Mesenchymal stem cell (in vitro differentiated cells and primary cell): ENCODE results near the gene EPGN.

Source experiments
- DNase-seq: peaks from one replicate; pipeline ENCODE4 v3.0.0-alpha.2; 2013
- H2AFZ ChIP-seq: one replicate; pipeline ENCODE4 v1.6.1; 2013; ENCODE audit warnings: low read depth, mild to moderate bottlenecking, control low read depth, inconsistent platforms, low read length, moderate library complexity
- H2AK5ac ChIP-seq: 2 replicates; pipeline ENCODE4 v1.6.1; 2013; ENCODE audit warnings: low read length, moderate library complexity, mild to moderate bottlenecking, inconsistent platforms; ENCODE audit not compliant: severe bottlenecking
- H2BK120ac ChIP-seq: one replicate; pipeline ENCODE4 v1.6.1; 2013; ENCODE audit warnings: low read depth, mild to moderate bottlenecking, inconsistent platforms, low read length, moderate library complexity
- H2BK12ac ChIP-seq, 2 experiments: one replicate each; pipeline ENCODE4 v1.6.1; 2013; ENCODE audit warnings: inconsistent platforms in 2 of 2, low read length in 2 of 2, mild to moderate bottlenecking in 2 of 2, moderate library complexity in 2 of 2, control low read depth in 1 of 2
- H2BK15ac ChIP-seq: one replicate; pipeline ENCODE4 v1.6.1; 2013; ENCODE audit warnings: mild to moderate bottlenecking, low read depth, inconsistent platforms; ENCODE audit not compliant: poor library complexity, severe bottlenecking
- H2BK5ac ChIP-seq: 2 replicates; pipeline ENCODE4 v1.6.1; 2013; ENCODE audit warnings: low read depth, mild to moderate bottlenecking, low read length, control low read depth, inconsistent platforms; ENCODE audit not compliant: poor library complexity, severe bottlenecking
- H3K14ac ChIP-seq, 2 experiments: one replicate each; pipeline ENCODE4 v1.6.1; 2013; ENCODE audit warnings: inconsistent platforms in 2 of 2, low read length in 2 of 2, control low read depth in 1 of 2, mild to moderate bottlenecking in 1 of 2, moderate library complexity in 1 of 2
- H3K18ac ChIP-seq, 2 experiments: one replicate each; pipeline ENCODE4 v1.6.1; 2013; ENCODE audit warnings: inconsistent platforms in 2 of 2, low read length in 2 of 2, control low read depth in 1 of 2, low read depth in 1 of 2, mild to moderate bottlenecking in 1 of 2
- H3K23ac ChIP-seq, 2 experiments: one replicate each; pipeline ENCODE4 v1.6.1; 2013; ENCODE audit warnings: inconsistent platforms in 2 of 2, low read length in 2 of 2, mild to moderate bottlenecking in 2 of 2, moderate library complexity in 2 of 2, control low read depth in 1 of 2
- H3K27ac ChIP-seq: 2 replicates; pipeline ENCODE4 v1.5.1; 2013; ENCODE audit warnings: mild to moderate bottlenecking, moderate library complexity, low read length, control low read depth, inconsistent platforms; ENCODE audit not compliant: poor library complexity, severe bottlenecking
- H3K27me3 ChIP-seq, 2 experiments: 2 replicates each; pipeline versions ENCODE4 v1.6.1 to v1.7.0; 2013; ENCODE audit warnings: low read length in 2 of 2, mild to moderate bottlenecking in 2 of 2, moderate library complexity in 2 of 2, control low read depth in 1 of 2, inconsistent platforms in 1 of 2; ENCODE audit not compliant: control insufficient read depth in 1 of 2, insufficient read depth in 1 of 2
- H3K36me3 ChIP-seq, 2 experiments: 2 replicates each; pipeline versions ENCODE4 v1.6.1 to v1.7.0; 2013; ENCODE audit warnings: low read length in 2 of 2, control low read depth in 1 of 2, inconsistent platforms in 1 of 2, low read depth in 1 of 2, mild to moderate bottlenecking in 1 of 2; ENCODE audit not compliant: insufficient read depth in 2 of 2, control insufficient read depth in 1 of 2
- H3K4ac ChIP-seq, 2 experiments: one replicate each; pipeline ENCODE4 v1.6.1; 2013; ENCODE audit warnings: inconsistent platforms in 2 of 2, low read length in 2 of 2, mild to moderate bottlenecking in 2 of 2, moderate library complexity in 2 of 2, control low read depth in 1 of 2, low read depth in 1 of 2
- H3K4me1 ChIP-seq: 2 replicates; pipeline ENCODE4 v1.6.1; 2013; ENCODE audit warnings: low read depth, low read length, control low read depth; ENCODE audit not compliant: control insufficient read depth, insufficient read depth
- H3K4me2 ChIP-seq: 2 replicates; pipeline ENCODE4 v1.6.1; 2013; ENCODE audit warnings: low read length, mild to moderate bottlenecking, inconsistent platforms; ENCODE audit not compliant: poor library complexity, severe bottlenecking
- H3K4me3 ChIP-seq, 2 experiments: 2 replicates each; pipeline versions ENCODE4 v1.5.1 to v1.7.0; 2013; ENCODE audit warnings: low read length in 2 of 2, mild to moderate bottlenecking in 2 of 2, control low read depth in 1 of 2, low read depth in 1 of 2; ENCODE audit not compliant: insufficient read depth in 1 of 2
- H3K79me1 ChIP-seq: replicated peaks from 2 replicates; pipeline ENCODE4 v1.6.1; 2013; ENCODE audit warnings: mild to moderate bottlenecking, control low read depth, low read length, inconsistent platforms; ENCODE audit not compliant: poor library complexity, severe bottlenecking
- H3K9ac ChIP-seq: 2 replicates; pipeline ENCODE4 v1.7.0; 2013; ENCODE audit warnings: mild to moderate bottlenecking, low read length, moderate library complexity
- H3K9me3 ChIP-seq: 2 replicates; pipeline ENCODE4 v1.7.0; 2013; ENCODE audit warnings: mild to moderate bottlenecking, low read length; ENCODE audit not compliant: control insufficient read depth
- H4K8ac ChIP-seq: one replicate; pipeline ENCODE4 v1.6.1; 2013; ENCODE audit warnings: inconsistent platforms, mild to moderate bottlenecking, low read length, moderate library complexity
- H4K91ac ChIP-seq: one replicate; pipeline ENCODE4 v1.6.1; 2013; ENCODE audit warnings: mild to moderate bottlenecking, low read length, inconsistent platforms
- WGBS: methylation state at CpG from one replicate; pipeline ENCODE4 v1.1.7; 2013; ENCODE audit warnings: mixed read lengths; 5-methylcytosine and 5-hydroxymethylcytosine counted together

Gene EPGN

DNA sequence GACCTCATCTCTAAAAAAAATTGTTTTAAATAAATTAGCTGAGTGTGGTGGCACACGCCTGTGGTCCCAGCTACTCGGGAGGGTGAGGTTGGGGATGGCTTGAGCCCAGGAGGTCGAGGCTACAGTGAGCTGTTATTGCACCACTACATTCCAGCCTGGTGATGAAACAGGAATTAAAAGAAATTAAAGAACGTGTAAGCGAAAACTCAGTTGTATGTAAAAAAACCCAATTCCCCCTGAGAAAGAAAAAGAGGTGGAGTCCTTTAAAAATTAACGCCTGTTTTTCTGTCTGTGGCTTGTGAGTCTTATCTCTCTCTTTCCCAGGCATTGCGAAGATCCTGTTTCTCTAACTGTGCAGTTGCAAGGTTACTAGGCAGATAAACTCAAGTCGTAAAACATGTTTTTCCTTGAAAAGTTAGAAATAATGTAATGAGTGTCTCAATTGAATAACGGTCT, 22.1 kb downstream of the EPGN start:
- H3K27me3 ChIP-seq, result no peaks in the 10 kb centered on the region
- no peaks in the 10 kb centered on the region for H3K36me3 ChIP-seq
- no peak overlapping the region for H2BK12ac ChIP-seq
- H2BK5ac ChIP-seq, result no peak overlapping the region
- no peak overlapping the region for H3K4me3 ChIP-seq
- no peaks in the 10 kb centered on the region for H3K4me1 ChIP-seq
- no peak overlapping the region for H2AK5ac ChIP-seq
- WGBS, result 74% methylated on average over 8 of the region's 9 CpGs
- no peaks in the 10 kb centered on the region for H3K9me3 ChIP-seq
- no peak overlapping the region for H2BK120ac ChIP-seq
- H3K4ac ChIP-seq, result no peak overlapping the region
- DNase-seq, result no peak
- H2BK15ac ChIP-seq, result no peak overlapping the region
- peak overlapping the region in 1 of 2 experiments; percentile 30 for H3K18ac ChIP-seq
- H4K8ac ChIP-seq, result no peak overlapping the region
- H4K91ac ChIP-seq, result no peak overlapping the region
- H3K9ac ChIP-seq, result no peak overlapping the region
- H3K23ac ChIP-seq, result no peak overlapping the region
- H3K79me1 ChIP-seq, result no peaks in the 10 kb centered on the region
- H3K14ac ChIP-seq, result no peak overlapping the region
- no peak overlapping the region for H3K4me2 ChIP-seq
- no peak overlapping the region for H2AFZ ChIP-seq
- no peak overlapping the region for H3K27ac ChIP-seq

DNA sequence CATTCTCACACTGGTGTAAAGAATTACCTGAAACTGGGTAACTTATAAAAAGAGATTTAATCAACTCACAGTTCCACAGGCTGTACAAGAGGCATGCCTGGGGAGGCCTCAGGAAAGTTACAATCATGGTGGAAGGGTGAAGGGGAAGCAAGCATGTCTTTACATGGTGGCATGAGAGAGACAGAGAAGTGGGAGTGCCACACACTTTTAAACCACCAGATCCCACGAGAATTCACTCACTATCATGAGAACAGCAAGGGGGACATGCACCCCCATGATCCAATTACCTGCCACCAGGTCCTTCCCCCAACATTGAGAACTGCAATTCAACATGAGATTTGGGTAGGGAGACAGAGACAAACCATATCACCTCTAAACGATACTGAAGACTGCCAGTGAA, 23.0 kb downstream of the EPGN start:
- WGBS, result 100% methylated on average over 1 of the region's 2 CpGs
- H2BK15ac ChIP-seq, result no peak overlapping the region
- H3K4me1 ChIP-seq, result no peaks in the 10 kb centered on the region
- no peak overlapping the region for H2BK5ac ChIP-seq
- H3K23ac ChIP-seq, result no peak overlapping the region
- H3K4ac ChIP-seq, result no peak overlapping the region
- no peak overlapping the region for H2AK5ac ChIP-seq
- H2BK12ac ChIP-seq, result no peak overlapping the region
- no peak overlapping the region for H3K14ac ChIP-seq
- no peak overlapping the region for H2AFZ ChIP-seq
- H3K9ac ChIP-seq, result no peak overlapping the region
- no peaks in the 10 kb centered on the region for H3K9me3 ChIP-seq
- no peak for DNase-seq
- H2BK120ac ChIP-seq, result no peak overlapping the region
- no peak overlapping the region for H3K4me3 ChIP-seq
- H3K27me3 ChIP-seq, result no peaks in the 10 kb centered on the region
- H3K4me2 ChIP-seq, result no peak overlapping the region
- no peak overlapping the region for H3K27ac ChIP-seq
- no peaks in the 10 kb centered on the region for H3K79me1 ChIP-seq
- H4K91ac ChIP-seq, result no peak overlapping the region
- no peak overlapping the region for H4K8ac ChIP-seq
- H3K36me3 ChIP-seq, result no peaks in the 10 kb centered on the region
- no peak overlapping the region for H3K18ac ChIP-seq

DNA sequence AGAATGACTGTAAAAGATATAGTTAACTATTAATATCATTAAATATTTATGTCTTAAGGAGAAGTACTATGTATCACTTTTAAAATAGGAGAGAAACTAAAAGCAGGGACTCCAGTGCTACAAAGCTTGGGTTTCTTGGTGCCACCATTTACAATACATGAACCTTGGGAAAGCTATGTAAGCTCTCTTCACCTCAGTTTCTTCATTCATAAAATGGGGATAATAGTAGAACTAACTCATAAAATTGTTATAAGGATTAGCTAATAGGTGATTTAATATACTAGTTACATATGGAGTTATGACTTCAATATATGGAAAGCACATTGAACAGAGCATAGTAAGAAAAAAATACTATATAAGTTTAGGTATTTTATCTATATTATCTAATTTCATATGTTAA, 23.7 kb downstream of the EPGN start:
- no peaks in the 10 kb centered on the region for H3K27me3 ChIP-seq
- no peak overlapping the region for H3K23ac ChIP-seq
- H4K91ac ChIP-seq, result no peak overlapping the region
- no peak overlapping the region for H3K4me2 ChIP-seq
- H3K4me3 ChIP-seq, result no peak overlapping the region
- no peak overlapping the region for H2BK15ac ChIP-seq
- no peak overlapping the region for H4K8ac ChIP-seq
- H3K4me1 ChIP-seq, result no peaks in the 10 kb centered on the region
- no peaks in the 10 kb centered on the region for H3K79me1 ChIP-seq
- H2BK120ac ChIP-seq, result no peak overlapping the region
- H3K27ac ChIP-seq, result no peak overlapping the region
- no peak overlapping the region for H3K9ac ChIP-seq
- no peak for DNase-seq
- H3K36me3 ChIP-seq, result no peaks in the 10 kb centered on the region
- H2AFZ ChIP-seq, result no peak overlapping the region
- no peak overlapping the region for H3K14ac ChIP-seq
- H3K18ac ChIP-seq, result no peak overlapping the region
- no peak overlapping the region for H2BK12ac ChIP-seq
- H3K9me3 ChIP-seq, result no peaks in the 10 kb centered on the region
- no peak overlapping the region for H2AK5ac ChIP-seq
- H2BK5ac ChIP-seq, result no peak overlapping the region
- H3K4ac ChIP-seq, result no peak overlapping the region

DNA sequence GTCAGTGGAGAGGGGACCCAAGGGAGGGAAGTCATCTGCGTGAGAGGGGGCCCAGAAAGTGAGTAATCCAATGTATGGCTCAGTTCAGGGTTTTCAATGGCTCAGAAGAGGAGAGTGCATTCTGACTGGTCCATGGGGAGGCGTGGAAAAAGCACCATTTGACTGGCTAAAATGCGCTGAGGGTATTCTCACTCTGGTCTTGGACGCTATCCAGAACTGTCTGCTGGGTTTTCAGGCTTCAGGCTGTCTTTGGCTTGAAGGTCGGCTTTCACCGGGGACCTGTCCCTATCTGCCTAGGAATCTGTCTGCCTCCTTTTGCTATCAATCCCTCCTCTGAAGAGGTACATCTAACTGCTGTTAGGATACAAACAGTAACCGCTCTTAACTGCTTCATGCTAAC, 26.4 kb downstream of the EPGN start:
- Histone ChIP-seq H3K4me2 (no peak overlapping the region), H2BK120ac (no peak overlapping the region), H3K27me3 (no peaks in the 10 kb centered on the region), H3K9ac (no peak overlapping the region), H4K8ac (no peak overlapping the region), H3K18ac (no peak overlapping the region), H3K36me3 (no peaks in the 10 kb centered on the region), H3K23ac (no peak overlapping the region), H2BK12ac (no peak overlapping the region), H4K91ac (no peak overlapping the region), H3K79me1 (no peaks in the 10 kb centered on the region), H3K9me3 (no peaks in the 10 kb centered on the region), H3K4me1 (no peaks in the 10 kb centered on the region), H3K4ac (no peak overlapping the region), H2AFZ (no peak overlapping the region), H3K14ac (no peak overlapping the region), H2BK5ac (no peak overlapping the region), H2AK5ac (no peak overlapping the region), H3K27ac (no peak overlapping the region), H2BK15ac (no peak overlapping the region), H3K4me3 (no peak overlapping the region)
- DNase-seq, result no peak
- 88% methylated on average over 7 of the region's 7 CpGs for WGBS
